GM21723 (cell line): ENCODE measurements around the gene RTL5.

Experiments used
- ATAC-seq: cut with Tn5 transposase; IDR thresholded peaks from one replicate; pipeline ENCODE4 v1.9.1; 2021; ENCODE audit warnings: mild to moderate bottlenecking, moderate library complexity; ENCODE audit not compliant: unreplicated experiment

The RTL5 gene

GRCh38 chrX:72130156-72130761 lies 1.5 kb downstream of the RTL5 start:
- ATAC-seq: no peak

- no peak for ATAC-seq
Measured at GRCh38 chrX:72129661-72130060, 2.1 kb downstream of the RTL5 start.

DNA sequence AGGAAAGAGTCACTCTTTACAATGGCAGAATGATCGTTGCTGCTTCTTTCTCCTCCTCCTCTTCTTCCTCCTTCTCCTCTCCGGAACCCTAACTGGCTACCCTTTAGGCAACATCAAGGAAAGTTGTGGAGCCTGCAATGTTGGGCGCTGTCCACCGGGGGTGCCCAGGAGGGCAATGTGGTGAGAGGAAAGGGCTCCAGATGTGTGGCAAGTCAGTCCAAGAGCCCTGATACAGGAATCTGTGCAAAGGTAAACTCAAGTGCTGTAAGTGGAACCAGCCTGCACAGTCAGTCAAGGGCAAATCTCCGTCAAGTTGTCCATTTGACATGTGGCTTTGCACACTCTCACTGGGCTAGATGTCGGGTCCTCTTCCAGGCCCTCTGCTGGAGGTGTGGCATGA lies 2.8 kb downstream of the RTL5 start:
- ATAC-seq: no peak

GRCh38 chrX:72128183-72128834 lies 3.4 kb downstream of the RTL5 start:
- ATAC-seq: no peak

- ATAC-seq: no peak
Measured at GRCh38 chrX:72127332-72127731, 4.4 kb downstream of the RTL5 start.

DNA sequence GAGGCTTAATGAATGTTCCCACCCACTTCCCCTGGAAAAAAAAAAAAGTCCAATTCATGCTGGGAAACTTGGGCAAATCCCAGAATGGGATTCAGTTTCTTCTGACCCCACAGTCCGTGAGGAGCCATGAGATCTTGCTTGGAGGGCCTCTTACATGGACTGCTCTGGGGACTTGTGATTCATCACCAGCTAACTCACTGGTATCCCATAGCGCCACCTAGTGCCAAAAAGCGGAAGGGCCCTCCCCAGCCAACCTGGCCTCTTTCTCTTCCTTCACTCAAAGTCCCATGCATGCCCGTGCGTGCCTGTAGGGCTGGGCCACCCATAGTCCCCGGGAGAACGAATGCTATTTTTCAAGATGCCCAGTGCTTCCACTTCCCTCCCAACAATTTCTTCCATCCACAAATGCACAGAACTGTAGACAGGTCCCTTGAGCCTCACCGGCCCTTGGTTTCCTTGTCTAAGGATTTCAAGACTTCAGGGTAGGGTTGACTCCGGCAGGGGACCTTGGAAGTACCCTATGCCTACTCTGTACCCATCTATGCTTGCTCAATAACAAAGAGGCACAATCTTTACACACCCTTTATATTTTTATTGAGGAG lies 5.1 kb downstream of the RTL5 start:
- ATAC-seq: peak; percentile 90

GRCh38 chrX:72126048-72126415 lies 5.7 kb downstream of the RTL5 start:
- no peak for ATAC-seq

DNA sequence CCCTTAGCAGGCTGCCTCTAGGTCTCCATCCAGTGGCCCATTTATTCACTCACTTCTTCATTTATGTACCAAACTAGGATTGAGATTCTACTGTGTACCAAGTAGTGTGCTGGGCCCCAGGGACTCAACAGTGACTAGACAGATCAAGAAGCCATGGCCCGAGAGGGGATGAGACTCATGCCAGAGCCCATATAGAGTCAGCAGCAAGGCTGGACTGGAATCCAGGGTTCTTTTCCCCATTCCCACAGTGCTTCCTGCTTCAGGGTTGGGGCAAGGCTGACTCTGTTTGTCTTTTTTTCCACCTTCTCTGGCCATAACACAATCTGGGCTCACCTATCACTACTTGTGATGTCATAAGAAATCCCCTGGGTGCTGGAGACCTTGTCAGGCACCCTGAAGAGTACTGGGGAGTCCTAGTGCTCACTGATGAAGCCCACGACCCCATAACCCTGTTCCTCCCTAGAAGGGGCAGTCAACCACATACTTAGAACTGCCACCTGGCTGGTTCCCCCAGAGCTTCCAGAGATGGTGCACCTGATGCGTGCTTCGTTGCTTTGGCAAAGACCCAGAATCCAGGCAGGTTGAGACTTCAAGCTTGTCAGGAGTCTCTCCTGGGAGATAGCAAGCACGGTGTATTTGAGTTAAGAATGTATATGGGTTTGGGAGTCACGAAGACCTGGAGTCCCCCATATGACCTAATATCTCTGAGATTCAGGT lies 6.2 kb downstream of the RTL5 start:
- ATAC-seq: no peak

DNA sequence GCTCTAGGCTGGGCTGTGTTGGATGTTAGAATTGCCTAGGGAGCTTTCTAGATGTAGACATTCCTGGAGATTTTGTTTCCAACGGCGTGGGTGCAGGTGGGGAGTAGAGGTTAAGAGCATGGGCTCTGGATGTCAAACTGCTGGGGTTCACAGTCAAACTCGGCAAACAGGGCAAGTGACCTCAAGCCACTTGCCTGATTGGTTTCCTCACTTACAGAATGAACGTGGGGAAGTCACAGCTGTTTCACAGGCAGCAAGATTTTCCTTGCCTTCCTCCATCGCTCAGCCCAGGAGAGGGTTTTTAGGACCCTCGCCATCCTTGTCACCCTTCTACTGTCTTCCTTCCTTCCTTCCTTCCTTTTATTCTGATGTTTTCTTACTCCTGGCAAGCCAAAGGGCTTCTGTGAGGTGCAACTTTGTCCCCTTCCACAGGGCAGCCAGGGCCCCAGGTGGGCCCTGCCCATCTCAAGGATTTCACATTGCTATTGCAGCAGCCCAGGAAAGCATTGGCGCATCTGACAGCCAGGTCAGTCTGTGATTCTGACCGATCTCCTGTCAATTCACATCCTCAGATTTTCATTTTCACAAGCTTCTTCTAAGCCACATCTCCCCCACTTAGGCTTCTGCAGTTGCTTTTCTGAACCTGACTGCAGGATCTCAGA lies 7.0 kb downstream of the RTL5 start:
- no peak for ATAC-seq

DNA sequence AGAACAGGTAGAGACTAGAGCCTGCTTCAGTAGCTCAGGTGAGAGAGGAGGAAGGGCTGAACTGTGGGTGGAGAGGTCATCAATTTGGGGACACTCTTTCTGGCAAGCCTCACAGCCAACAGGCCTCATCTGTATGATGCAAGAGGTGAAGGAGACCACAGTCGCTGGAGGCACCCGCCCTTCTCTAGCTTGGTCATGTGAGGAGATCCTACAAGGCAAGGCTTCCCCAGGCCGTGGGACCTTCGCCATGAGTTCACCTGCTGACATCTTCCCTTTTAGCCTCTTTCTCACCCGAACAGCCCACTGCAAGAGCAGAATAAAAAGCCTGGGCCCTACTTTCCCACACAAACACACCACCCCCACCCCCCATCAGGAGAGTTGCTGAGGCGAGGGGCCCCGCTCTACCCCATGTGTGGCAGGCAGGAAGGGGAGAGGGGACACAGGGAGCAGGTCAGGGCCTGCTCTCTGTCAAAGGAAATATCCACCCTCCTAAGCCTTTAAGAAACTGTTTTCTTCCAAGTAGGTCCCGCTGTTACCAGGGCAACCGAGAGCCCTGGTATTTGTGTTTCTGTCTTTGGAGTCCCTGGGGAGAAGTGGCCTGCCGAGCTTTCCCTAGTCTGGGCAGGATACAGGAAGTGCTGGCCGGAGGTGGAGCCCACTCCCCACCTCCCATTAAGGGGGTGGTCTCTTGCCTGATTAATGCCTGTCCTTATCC lies 8.1 kb downstream of the RTL5 start:
- no peak for ATAC-seq

DNA sequence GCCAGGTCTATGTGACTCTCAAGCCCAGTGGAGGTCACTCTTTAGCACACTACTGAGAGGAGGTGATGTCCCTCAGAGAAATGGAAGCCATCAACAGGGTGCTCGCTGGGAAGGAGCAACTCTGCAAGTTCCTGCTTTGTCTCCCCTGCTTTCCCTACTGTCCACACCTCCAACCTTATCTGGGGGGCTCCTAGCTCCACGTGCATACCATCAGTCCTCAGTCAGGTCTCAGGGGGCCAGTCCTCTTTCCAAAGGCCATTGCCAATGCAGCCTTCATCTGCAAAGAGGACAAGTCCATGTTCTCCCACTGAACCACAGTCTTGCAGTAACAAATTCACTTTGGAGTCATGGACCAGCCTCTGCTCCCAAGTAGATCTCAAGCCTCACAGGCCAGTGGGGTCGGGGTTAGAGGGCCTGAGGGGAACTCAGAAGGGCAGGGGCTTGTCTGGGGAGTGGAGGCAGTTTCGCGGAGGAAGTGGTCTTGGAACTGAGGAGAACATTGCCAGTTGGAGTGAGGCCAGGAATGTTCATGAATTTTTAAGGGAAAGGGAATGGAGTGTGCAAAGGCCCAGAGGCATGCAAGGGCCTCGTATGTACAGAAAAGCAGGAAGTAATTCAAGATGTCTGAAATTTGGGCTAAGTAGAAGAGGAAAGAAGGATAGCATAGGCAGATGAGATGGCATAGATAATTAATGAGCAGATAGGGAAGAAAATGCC lies 8.9 kb downstream of the RTL5 start:
- no peak for ATAC-seq

- peak; percentile 77 for ATAC-seq
Measured at GRCh38 chrX:72121383-72121782, 10.3 kb downstream of the RTL5 start.

DNA sequence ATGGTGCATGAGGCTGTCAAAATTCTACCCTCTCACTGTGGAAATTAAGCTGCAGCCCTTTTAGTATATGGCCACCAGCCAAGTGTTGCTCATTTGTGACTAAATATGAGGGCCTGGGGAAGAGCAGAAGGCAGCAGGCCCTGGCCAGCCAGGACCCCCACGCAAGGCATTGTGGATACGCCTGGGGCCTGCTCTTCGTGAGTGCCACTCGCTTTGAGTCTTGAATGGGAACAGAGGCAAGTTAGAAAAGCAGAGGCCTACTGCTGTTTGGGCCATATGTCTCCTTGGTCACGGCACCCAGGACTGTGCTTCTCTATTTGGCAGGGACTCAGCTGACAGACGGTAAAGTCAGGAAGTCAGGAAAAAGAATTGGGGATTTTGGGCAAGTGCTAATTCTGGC lies 10.9 kb downstream of the RTL5 start:
- peak; percentile 10 for ATAC-seq

- no peak for ATAC-seq
Measured at GRCh38 chrX:72117636-72118210, 14.0 kb downstream of the RTL5 start.

DNA sequence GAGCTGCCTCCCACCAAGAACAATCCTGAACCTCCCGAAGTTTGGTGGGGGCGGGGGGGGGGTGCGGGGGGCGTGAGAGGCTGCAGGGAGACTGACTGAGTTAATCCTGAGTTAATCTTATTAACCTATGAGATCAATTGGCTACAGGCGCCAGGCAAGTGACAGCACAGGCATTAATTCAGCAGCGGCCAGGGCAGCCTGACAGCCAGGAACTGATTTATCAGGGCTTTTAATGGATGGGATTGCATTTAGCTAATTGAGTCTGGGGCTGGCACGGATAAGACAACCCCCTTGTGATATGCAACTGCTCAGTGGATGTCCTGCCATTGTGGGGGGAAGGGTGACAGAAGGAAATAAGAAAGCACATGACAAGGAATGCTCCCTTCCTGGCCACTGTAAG lies 16.3 kb downstream of the RTL5 start:
- no peak for ATAC-seq

- no peak for ATAC-seq
Measured at GRCh38 chrX:72114807-72115206, 16.9 kb downstream of the RTL5 start.

- ATAC-seq: no peak
Measured at GRCh38 chrX:72114306-72114705, 17.4 kb downstream of the RTL5 start.

DNA sequence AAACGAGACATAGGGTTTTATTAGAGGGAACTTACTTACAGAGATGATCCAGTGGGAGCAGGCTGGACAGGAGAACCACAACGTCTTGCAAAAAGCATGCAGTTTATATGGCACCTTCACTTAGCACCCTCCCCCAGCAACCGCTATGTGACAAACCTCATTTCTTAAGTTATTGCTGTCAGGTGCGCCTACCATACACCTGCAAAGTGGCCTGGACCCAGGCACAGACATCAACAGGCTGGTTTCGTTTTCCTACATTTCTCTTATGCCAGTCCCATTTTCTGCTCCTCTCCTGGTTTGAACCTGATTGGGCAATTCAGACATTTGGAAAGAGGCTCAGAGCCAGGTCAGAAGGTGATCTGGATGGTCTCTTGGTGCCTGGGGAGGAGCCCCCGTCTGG lies 18.3 kb downstream of the RTL5 start:
- ATAC-seq: no peak

DNA sequence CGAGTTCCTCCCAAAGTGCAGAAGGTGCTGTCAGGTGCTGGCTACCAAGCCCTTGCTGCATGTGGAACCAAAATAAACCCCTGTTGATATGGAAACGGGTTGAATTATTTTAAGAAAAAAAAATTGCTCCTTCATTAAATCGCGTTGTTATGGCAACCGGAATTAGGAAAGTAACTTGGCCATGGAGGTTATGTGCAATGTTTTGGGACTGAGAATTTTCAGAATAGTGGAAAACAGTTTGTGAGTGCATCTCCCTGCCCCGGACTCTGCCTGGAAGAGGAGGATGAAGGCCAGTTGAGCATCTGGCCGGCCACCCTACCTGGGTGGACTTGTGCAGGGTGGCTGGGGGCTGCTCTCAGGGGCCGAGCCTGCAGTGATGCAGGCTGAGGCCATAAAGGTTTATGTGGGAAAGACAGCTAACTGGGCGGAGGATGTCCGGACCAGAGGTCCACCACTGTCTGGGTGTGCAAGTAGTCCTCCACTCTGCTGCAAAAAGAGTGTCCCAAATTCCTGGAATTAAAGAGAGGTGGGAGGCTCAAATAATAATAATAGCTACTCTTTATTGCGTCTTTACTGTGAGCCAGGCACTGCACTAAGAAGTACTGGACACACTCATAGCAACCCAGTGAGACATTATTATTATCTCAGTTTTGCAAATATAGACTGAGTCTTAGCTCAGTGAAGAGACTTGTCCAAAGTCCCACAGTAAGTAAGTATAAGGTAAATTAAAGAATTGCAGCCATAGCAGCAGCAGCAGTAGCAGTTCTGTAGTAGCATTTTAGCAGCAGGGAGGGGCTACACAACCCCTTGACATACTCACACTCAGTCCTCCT lies 20.6 kb downstream of the RTL5 start:
- ATAC-seq: no peak
